ENCODE measurements around the gene BNIP3.
"Not testable (repeated sequence)": the region's sequence is repeated elsewhere in the genome, so short reads cannot be mapped to it uniquely, and the experiment has no call there.

Gene BNIP3

GRCh38 chr10:131961047-131961776 lies 20.5 kb downstream of the BNIP3 start:
- TF ChIP-seq CTCF (IDR thresholded peaks at IDR 0.05; ENCODE audit: low read depth, low read length), result no peak

GRCh38 chr10:131960631-131961046 lies 21.1 kb downstream of the BNIP3 start:
- TF ChIP-seq CTCF (IDR thresholded peaks at IDR 0.05; ENCODE audit: low read depth, low read length), result no peak
- no peak for DNase-seq (ENCODE audit: extremely low read depth, low read depth)

More at GRCh38 chr10:131961047-131961776, 20.5 kb downstream of the BNIP3 start:
- DNase-seq (ENCODE audit: extremely low read depth, low read depth), result no peak

GRCh38 chr10:131959841-131960240 lies 21.9 kb downstream of the BNIP3 start:
- TF ChIP-seq CTCF (IDR thresholded peaks at IDR 0.05; ENCODE audit: low read depth, low read length), result no peak
- DNase-seq (ENCODE audit: extremely low read depth, low read depth), result no peak

GRCh38 chr10:131955591-131956340 lies 26.0 kb downstream of the BNIP3 start:
- TF ChIP-seq CTCF (IDR thresholded peaks at IDR 0.05; ENCODE audit: low read depth, low read length), result no peak
- DNase-seq (ENCODE audit: extremely low read depth, low read depth), result no peak

GRCh38 chr10:131954356-131954965 lies 27.3 kb downstream of the BNIP3 start:
- TF ChIP-seq CTCF (IDR thresholded peaks at IDR 0.05; ENCODE audit: low read depth, low read length), result no peak
- no peak for DNase-seq (ENCODE audit: extremely low read depth, low read depth)

- not testable (repeated sequence) for DNase-seq (ENCODE audit: extremely low read depth, low read depth)
These were observed 31.8 kb downstream of the BNIP3 start for GRCh38 chr10:131949908-131950307.

GRCh38 chr10:131949041-131949862 lies 32.5 kb downstream of the BNIP3 start:
- no peak for TF ChIP-seq CTCF (IDR thresholded peaks at IDR 0.05; ENCODE audit: low read depth, low read length)
- no peak for DNase-seq (ENCODE audit: extremely low read depth, low read depth)

All from AG09319 (cell line).